ENCODE data around the gene KCNN3.
A peak's percentile ranks its signal among the peaks of the same experiment; 100 is the strongest.
"Not testable (repeated sequence)": the region's sequence is repeated elsewhere in the genome, so short reads cannot be mapped to it uniquely, and the experiment has no call there.

KCNN3 gene

DNA sequence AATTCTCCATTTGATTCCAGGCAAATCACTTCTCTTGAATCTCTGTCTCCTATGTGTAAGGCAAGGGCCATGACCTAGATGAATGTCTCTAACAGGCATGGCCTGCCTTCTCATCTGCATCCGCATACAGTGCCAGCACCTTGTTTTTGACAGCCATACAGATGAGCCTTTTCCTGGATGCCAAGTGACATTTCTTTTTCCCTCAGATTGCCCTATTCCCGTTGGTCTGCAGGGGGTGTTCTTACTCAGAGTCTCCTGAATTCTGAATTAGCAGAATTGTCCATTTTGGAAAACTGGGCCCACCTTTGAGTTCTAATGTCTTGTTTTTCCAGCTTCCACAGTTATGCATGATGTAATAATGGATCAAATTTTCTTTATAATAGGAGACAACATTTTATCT lies 174.1 kb downstream of the KCNN3 start:
- peak in 1 of 3 donors; percentile 14 for DNase-seq

DNA sequence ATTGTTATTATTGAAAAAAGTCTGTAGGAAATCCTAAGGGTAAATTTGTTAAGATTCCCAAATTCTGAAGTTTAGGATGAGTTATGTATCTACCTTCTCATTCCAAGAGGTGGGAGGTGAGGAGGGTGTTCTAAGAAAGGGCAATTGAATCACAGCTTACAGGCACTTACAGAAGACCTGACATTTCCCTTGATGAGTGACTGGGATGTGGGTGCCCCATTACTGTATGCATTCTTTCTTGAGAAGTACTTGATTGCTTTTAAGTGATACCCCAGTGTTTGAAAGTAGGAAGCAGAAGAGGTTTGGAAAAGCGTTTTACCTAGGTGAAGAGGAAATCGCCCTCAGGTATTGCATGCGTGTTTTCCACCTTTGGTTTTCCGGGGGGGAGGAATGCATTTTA lies 175.1 kb downstream of the KCNN3 start:
- no peak for DNase-seq

DNA sequence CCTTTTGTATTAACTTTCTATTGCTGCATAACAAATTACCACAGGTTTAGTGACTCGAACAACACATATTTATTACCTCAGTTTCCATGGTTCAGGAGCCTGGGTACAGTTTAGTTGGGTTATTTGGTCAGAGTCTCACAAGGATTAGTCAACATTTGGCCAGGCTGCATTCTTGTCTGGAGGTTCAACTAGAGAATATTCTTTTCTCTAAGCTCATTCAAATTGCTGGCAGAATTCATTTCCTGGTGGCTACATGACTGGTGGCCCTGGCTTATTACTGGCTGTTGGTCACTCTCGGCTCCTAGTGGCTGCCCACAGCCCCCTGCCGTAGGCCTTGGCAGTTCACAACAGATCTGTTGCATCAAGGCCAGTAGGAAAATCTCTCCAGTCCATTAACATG lies 181.0 kb downstream of the KCNN3 start:
- DNase-seq, result no peak

DNA sequence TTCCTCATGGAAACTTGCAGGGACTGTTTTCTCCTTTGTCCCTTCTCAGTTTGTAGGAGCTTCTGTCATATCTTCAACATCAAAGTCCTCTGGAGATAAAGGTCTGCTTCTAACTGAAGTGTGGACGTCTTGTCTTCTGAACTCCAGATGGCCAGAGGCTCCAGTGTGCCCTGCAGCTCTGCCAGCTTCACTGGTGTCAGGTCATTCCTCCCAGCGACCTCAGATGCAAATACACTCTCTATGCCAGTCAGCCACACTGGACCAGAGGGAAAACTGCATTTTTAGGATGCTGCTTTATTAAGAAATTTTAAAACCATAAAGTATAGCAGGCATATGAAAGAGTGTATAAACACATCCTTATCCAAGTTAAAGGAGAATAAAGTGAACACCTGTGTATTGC lies 183.6 kb downstream of the KCNN3 start:
- DNase-seq, result no peak

DNA sequence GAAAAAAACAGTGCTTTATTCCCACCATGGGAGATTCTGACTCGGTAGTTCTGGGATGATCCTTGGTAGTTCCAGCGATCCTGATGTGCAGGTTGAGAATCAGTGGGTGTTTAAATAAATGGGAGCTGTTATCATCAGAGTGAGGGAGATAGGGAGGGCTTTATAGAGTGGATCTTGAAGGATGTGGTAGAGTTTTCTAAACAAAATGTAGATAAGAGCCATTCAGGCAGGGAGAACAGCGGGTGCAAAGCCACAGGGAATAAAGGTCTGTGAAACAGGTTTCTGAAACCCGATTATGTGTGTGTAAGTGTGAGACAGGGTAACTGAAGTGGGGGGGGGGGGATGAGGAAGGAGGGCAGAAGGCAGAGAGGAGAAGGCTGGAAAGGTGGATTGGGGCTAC lies 186.3 kb downstream of the KCNN3 start:
- no peak for DNase-seq

DNA sequence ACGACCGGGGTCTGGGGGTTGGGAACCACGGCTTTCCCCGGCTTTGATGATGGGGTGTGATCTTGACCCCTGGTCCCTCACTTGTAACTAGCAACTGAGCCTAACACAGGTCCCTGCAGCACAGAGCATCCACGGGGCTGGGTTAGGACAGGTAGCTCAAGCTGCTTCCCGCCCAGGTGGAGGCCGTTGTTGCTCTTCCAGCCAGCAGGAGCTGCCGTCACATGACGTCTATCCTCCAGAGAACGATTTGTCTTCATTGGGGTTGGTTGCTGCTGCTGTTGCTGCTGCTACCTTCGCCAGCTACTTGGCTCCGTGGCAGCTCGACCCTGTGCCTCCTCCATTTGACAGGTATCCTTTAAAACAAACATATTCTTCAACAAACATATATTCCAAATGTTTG lies 187.8 kb downstream of the KCNN3 start:
- DNase-seq, result no peak

DNA sequence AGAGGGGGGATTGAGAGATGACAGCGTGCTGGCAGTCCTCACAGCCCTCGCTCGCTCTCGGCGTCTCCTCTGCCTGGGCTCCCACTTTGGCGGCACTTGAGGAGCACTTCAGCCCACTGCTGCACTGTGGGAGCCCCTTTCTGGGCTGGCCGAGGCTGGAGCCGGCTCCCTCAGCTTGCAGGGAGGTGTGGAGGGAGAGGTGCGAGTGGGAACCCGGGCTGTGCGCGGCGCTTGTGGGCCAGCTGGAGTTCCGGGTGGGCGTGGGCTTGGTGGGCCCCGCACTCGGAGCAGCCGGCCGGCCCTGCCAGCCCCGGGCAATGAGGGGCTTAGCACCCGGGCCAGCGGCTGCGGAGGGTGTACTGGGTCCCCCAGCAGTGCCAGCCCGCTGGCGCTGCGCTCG lies 192.2 kb downstream of the KCNN3 start:
- DNase-seq, result not testable (repeated sequence)

DNA sequence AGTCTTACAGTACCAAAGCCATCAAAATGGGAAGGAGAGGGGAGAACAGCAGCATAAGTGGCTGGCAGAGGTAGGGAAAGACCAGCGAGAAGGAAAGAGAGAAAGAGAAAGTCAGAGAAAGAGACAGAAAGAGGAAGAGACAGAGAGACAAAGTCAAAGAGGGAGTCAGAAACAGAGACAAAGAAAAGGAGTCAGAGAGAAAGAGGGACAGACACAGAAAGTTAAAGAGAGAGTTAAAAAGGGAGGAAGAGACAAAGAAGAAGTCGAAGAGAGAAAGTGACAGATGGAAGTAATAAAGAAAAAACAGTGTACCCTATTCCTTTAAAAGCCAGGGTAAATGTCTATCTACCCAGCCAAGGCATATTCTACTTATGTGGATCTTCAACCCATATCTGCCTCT lies 193.2 kb downstream of the KCNN3 start:
- DNase-seq, result not testable (repeated sequence)

DNA sequence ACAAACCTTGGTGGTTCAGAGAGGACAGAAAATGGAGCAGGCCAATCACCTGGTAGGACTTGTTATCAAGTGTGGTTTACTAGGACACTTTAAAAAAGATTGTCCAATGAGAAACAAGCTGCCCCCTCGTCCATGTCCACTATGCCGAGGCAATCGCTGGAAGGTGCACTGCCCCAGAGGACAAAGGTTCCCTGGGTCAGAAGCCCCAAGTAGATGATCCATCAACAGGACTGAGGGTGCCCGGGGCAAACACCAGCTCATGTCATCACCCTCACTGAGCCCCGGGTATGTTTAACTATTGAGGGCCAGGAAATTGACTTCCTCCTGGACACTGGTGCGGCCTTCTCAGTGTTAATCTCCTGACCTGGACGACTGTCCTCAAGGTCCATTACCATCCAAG lies 195.6 kb downstream of the KCNN3 start:
- DNase-seq, result not testable (repeated sequence)

DNA sequence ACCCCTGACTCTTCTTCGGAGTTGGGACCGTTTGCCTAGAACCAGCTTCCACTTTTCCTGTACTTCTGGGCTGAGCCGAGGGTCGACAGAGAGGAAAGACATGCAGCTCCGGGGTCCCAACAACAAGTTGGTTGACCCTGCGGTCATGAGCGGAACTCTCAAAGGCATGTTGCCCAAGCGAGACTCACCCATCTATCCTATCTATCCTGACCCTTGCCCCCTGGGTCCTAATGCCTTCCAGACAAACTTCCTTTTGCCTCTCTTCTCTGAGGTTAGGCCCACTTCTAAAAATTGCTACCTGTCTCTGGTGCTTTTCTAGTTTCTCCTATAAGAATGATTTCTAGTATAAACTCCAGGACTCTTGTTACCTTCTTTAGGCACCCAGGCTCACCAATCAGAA lies 197.8 kb downstream of the KCNN3 start:
- not testable (repeated sequence) for DNase-seq

DNA sequence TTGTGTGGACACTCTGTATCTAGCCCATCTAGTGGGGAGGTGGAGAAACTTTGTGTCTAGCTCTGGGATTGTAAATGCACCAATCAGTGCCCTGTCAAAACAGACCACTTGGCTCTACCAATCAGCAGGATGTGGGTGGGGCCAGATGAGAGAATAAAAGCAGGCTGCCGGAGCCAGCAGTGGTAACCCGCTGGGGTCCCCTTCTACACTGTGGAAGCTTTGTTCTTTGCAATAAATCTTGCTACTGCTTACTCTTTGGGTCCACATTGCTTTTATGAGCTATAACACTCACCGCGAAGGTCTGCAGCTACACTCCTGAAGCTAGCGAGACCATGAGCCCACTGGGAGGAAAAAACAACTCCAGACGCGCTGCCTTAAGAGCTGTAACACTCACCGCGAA lies 198.7 kb downstream of the KCNN3 start:
- not testable (repeated sequence) for DNase-seq

DNA sequence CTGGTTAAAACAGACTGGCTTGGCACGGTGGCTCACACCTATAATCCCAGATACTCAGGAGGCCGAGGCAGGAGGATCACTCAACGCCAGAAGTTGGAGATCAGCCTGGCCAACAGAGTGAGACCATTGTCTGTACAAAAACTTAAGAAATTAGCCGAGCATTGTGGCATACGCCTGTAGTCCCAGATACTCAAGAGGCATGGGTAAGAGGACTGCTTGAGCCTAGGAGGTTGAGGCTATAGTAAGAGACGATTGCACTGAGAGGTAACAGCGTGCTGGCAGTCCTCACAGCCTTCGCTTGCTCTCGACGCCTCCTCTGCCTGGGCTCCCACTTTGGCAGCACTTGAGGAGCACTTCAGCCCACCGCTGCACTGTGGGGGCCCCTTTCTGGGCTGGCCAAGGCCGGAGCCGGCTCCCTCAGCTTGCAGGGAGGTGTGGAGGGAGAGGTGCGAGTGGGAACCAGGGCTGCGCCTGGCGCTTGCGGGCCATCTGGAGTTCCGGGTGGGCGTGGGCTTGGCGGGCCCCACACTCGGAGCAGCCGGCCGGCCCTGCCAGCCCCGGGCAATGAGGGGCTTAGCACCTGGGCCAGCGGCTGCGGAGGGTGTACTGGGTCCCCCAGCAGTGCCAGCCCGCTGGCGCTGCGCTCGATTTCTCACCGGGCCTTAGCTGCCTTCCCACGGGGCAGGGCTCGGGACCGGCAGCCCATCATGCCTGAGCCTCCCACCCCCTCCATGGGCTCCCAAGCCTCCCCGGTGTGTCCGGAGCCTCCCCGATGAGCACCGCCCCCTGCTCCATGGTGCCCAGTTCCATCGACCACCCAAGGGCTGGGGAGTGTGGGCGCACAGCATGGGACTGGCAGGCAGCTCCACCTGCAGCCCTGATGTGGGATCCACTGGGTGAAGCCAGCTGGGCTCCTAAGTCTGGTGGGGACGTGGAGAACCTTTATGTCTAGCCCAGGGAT lies 199.5 kb downstream of the KCNN3 start:
- not testable (repeated sequence) for DNase-seq

DNA sequence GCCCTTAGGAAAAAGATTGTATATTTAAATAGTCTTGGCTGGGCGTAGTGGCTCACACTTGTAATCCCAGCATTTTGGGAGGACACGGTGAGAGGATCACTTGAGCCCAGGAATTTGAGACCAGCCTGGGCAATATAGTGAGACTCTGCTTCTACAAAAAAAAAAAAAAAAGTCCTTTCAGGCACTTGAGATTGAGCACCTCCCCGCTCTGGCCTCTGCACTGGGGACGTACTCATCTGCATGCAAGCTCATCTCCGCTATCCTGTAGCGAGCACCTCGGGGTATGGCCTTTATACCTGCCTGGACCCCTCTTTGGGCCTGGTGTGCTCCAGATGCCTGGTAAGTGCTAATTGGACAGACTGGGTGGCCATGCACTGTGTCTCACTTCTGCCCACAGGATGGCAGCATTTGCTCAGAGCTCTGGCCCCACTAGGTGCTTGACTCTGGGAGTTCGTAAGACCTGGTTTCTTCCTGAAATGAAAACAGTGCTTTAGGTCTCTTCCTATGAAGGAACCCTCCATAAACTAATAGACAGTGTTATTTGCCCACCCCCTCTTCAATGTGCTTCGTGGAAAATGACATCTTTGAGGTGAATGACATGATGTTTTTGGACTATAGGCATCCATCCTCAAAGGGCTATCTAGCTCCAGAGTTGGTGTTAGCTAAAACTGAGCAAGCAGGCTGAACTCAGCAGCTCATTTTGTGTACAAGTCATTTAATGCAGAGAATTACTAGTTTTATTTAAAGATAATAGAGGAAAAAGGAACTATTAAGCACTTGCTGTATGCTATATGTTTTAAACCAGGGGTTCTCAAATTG lies 200.4 kb downstream of the KCNN3 start:
- peak; percentile 79 to 85 (median 83) for DNase-seq

DNA sequence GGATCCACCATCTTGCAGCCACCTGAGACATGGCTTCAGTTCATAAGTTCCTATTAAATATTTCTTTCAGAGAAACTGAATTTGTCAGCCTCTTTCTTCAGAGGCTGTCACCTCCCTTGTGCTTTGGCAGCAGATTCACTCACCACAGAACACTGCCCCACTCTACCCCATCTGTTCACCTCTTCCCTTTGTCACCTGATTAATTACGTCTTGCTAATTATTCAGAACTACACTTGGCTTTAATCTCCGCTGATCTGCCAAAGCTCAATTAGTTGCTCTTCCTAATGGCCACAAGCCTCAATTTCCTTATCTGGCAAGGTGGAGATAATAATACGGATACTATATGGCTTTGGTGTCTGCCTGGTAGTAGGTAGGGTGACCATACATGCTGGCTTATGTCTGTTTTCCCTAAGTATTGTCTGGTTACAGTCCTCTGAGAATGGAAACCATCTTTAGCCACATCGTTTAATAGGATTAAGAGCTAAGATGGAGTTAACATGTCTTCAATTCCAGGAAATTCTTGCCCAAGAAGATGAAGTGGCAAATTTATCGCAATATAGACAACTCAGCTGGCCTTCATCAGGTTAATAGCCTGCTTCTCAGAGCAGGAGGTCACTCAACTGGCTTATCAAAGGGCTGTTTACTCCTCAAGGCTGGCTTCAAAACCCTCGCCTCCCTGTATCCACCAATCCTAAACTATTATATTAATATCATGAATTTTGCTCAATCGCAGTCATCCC lies 203.9 kb downstream of the KCNN3 start:
- no peak for DNase-seq

DNA sequence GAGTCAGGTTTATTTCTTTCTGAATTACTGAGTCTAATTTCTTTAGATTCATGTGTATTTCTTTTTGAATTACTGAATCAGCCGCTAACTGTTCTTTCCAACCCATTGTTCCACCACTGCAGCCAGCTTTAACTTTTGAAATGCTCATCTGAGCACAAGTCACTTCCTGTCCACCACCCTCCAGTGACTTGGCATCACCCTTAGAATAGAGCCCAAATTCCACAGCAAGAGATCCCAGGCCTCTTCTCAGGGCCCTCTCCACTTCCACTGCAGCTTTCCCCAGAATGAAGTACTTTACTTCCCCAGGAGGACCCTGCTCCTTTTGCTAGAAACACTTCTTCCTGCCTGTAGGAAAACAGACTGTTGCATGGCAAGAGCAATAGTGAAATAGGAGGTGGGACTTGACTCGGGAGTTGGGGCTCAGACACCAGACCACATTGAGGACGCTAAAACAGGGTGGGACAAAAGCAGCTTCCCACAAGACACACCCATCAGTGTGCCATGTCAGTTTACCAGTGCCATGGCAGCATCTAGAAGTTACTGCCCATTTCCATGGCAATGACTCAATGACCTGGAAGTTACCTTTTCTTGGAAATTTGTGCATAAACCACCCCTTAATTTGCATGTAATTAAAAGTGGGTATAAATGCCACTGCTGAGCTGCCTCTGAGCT lies 205.6 kb downstream of the KCNN3 start:
- no peak for DNase-seq

DNA sequence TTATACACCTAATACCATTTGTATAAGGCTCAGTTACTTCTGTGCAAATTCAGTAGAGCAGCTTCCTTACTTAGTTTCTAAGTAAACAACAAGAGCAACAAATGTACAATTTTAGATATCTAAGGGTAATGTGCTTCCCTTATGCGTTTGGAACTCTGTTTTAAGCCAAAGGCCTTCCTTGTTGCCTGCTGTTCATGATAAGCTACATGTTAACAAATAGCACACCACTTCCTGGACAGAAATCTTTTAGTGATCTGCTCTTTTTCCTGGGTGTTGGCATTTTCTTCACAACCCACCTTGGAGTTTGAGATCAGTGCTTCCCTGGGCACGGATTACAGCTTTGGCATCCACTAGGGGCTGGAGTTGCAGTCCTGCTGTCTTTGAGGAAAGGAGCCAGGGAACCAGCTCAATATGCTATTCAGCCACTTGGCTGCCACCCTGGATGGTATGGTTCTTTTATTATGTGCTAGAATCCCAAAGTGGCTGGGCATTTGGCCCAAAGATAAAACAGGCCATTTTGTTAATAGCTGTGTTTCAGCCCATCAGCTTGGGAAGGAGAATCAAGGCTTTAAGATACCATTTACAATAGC lies 206.5 kb downstream of the KCNN3 start:
- no peak for DNase-seq

DNA sequence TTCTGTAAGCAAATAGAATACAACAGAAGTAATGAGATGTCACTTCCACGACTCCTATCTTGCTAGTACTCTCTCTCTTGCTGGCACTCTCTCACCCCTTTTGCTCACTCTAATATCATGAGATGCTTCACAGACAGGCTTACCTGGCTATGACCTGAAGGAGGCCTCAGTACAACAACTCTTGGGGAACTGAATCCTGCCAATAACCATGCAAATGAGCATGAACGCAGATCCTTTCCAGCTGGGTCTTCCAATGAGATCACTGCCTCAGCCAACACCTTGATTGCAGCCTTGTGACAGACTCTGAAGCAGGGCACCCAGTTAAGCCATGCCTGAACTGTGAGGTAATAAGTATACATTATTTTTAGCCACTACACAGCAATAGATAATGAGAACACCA lies 209.0 kb downstream of the KCNN3 start:
- no peak for DNase-seq

DNA sequence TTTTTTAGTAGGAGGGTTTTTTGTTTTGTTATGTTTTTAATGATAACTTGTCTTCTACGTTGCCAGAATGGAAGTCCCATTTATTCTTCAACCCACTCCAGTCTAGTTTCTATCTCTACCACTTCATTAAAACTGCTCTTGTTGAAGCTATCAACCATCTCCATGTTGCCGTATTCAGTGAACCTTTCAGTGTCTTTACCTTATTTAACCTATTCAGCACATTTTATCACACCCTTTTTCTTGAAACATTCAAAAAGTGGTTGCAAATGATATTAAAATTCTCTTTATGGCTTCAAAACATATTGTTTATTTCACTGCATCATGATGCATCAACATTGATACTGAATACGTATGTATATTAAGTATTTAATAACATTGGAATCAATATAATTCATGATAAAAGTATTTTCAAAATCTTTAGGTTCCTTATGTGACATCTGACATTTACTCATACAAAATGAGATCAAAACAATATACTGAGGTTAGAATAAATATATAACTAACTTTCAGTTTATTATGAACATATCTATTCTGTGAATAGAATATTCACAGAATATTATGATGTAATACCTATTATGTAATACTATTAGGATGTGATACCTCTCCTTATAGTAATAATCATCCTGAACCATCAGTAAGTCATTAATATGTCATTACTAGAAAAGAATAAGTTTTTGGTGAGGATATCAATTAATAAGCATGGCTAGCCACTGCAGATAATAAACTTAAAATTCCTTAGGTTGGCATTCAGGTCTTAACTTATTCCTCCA lies 210.1 kb downstream of the KCNN3 start:
- DNase-seq, result no peak

DNA sequence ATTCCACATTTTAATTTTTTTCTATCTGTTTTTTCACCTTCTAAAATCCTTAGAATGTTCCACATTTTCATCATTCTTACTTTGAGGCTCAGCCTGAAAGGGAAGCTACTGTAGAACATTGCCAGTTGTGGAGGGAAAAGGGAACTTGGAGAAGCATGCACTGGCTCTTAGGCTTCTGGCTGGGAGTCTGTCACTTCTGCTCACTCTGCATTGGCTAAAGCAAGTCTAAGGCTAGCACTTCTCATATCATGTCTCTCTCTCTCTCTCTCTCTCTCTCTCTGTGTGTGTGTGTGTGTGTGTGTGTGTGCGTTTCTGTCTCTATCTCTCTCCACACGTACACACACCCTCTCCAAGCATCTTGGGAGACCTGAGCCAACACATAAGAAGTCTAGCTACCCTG lies 212.5 kb downstream of the KCNN3 start:
- DNase-seq, result peak; percentile 47 to 58 (median 52)

DNA sequence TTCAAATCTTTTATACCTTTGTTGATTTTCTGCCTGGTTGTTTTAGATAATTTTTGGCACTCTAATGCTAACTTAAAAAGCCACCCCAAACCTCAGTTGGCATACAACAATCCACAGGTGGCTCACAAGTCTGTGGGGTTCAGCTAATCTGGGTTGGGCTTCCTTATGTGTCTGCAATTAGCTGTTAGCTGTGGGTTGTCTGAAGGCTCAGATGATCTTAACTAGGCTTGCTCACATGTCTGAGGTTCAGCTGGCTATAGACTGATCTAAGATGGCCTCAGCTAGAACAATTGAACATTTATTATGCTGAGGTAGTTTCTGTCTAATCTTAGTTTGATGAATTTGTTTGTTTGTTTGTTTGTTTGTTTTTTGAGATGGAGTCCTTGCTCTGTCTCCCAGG lies 217.2 kb downstream of the KCNN3 start:
- no peak for DNase-seq
